Upper lobe of right lung (tissue), 1 donor: ENCODE measurements around the gene TDRD9. TPM values are rescaled to one million over a fixed set of nuclear protein-coding genes. Genes with fewer than 3 reads are reported as not detected.

Experiments
- ATAC-seq: fragments of 200-7000 bp; cut with Tn5 transposase; one replicate; pipeline ENCODE4 v1.9.1; 2020; ENCODE audit warnings: mild to moderate bottlenecking, moderate library complexity
- DNase-seq: peaks from one replicate; pipeline ENCODE4 v3.0.0-alpha.2; 2020
- H3K27ac ChIP-seq: fragments of 200-600 bp; one replicate; pipeline ENCODE4 v1.8.0; 2022
- H3K27me3 ChIP-seq: fragments of 200-600 bp; one replicate; pipeline ENCODE4 v1.8.0; 2022; ENCODE audit warnings: mild to moderate bottlenecking
- H3K36me3 ChIP-seq: fragments of 200-600 bp; one replicate; pipeline ENCODE4 v1.8.0; 2022
- H3K4me1 ChIP-seq: fragments of 200-600 bp; one replicate; pipeline ENCODE4 v1.8.0; 2022
- H3K4me3 ChIP-seq: fragments of 200-600 bp; one replicate; pipeline ENCODE4 v1.8.0; 2022; ENCODE audit warnings: mild to moderate bottlenecking
- H3K9me3 ChIP-seq: fragments of 200-600 bp; one replicate; pipeline ENCODE4 v1.8.0; 2022
- CTCF ChIP-seq: fragments of 200-600 bp; IDR thresholded peaks from one replicate; pipeline ENCODE4 v1.8.0; 2022; ENCODE audit warnings: antibody characterized with exemption
- intact Hi-C: fragments of 100-400 bp; cut with DNase I; formaldehyde crosslinking; loops from one replicate; pipeline ENCODE4 v1.11.0; 2022
- total RNA-seq: library from RNA; stranded (reverse); fragmentation: NEBNext Ultra II Directional; extraction: Animal tissue kit (Norgen Biotek cat#: 25700); gene quantifications from one replicate; pipeline ENCODE4 v1.2.1, GENCODE V29; 2021
- donor health status: DM: no; HTN: yes; CAD: no; lungs with severe emphysema.

TDRD9 gene
- total RNA-seq, 1 donor from 2014 or later = 6.2 TPM

- ATAC-seq = peak; percentile 27
- DNase-seq = peak; percentile 71
- Histone ChIP-seq H3K4me3 (no peak overlapping the region), H3K4me1 (peaks cover 40% of the 10 kb centered on the region), H3K9me3 (no peaks in the 10 kb centered on the region), H3K27ac (peak overlapping the region; percentile 84), H3K27me3 (no peaks in the 10 kb centered on the region), H3K36me3 (no peaks in the 10 kb centered on the region)
- no peak for TF ChIP-seq CTCF
- intact Hi-C loops = no loop called here
Measured at GRCh38 chr14:103881268-103882201, 46.7 kb upstream of the TDRD9 start.

DNA sequence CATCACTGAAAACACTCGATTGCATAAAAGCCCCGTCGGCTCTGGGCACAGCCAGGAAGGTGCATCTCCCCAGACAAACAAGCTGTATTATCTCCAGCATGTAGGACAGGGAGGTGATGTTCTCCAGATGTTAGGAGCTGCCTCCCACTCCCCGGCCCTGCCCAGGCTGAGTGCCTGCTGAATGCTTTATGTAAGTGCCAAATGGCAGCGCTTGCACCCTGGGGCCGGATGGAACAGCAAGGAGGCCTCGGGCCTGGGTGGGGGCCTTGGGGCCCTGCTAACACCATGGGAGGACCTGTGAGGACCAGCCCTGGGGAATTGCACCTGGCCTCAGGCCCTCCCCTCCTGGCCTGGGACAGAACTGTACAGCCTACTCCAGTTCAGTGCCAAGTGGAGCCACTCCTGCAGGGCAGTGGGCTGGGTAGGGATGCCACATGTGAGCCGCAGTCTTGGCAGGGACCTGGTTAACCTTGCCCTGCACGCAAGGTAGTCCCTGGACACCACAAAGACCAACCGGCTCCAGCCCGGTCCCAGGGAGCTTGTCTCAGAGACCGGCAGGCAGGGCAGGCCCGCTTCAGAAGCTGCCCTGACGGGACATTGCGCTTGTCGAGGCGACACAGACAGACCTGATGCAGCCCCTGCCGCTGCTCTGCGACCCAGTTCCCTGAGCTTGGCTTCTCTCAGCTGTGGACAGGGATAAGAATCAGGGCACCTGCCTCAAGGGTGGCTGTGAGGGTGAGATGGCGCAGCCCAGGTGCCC is 45.6 kb upstream of the TDRD9 start:
- intact Hi-C loops = no loop called here
- no peak for TF ChIP-seq CTCF
- Histone ChIP-seq H3K27ac (no peak overlapping the region), H3K9me3 (no peaks in the 10 kb centered on the region), H3K36me3 (no peaks in the 10 kb centered on the region), H3K4me3 (no peak overlapping the region), H3K4me1 (peaks cover 40% of the 10 kb centered on the region), H3K27me3 (no peaks in the 10 kb centered on the region)
- no peak for DNase-seq
- ATAC-seq = no peak

DNA sequence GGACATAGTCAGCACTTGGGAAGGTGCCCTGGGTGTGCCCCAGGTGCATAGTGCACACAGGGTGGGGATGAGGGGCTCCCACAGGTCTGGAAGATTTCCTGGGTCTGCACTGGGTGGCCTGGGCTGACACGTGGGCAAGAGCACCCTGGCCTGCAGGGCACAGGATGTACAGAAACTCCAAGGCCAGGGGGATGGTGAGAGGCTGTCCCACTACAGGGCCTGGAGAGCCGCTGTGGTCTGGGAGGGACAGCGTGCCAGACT is 45.1 kb upstream of the TDRD9 start:
- DNase-seq = no peak
- H3K4me3 ChIP-seq = no peak overlapping the region
- TF ChIP-seq CTCF = no peak
- intact Hi-C loops = no loop called here
- ATAC-seq = no peak
- peaks cover 40% of the 10 kb centered on the region for H3K4me1 ChIP-seq
- H3K9me3 ChIP-seq = no peaks in the 10 kb centered on the region
- no peaks in the 10 kb centered on the region for H3K36me3 ChIP-seq
- H3K27ac ChIP-seq = no peak overlapping the region
- no peaks in the 10 kb centered on the region for H3K27me3 ChIP-seq

DNA sequence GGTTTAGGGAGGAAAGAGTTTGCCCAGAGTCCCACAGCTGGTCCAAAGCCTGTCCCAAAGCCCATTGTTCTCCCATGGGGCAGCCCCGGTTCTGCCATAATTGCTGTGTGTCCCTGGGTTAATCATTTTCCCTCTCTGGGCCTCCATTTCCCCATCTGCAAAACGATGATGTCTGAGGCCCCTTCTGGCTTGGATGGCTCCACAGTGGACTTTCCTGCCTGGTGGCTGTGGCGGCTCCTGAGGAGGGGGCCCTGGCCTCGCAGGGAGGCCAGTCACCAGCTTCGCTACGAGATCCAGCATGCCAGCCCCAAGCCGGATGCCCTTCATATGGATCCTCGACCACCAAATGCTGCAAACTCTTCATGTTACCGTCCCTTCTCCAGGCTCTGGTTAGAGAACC is 43.4 kb upstream of the TDRD9 start:
- H3K27me3 ChIP-seq = no peaks in the 10 kb centered on the region
- H3K27ac ChIP-seq = no peak overlapping the region
- ATAC-seq (no peak), DNase-seq (no peak)
- peaks cover 37% of the 10 kb centered on the region for H3K4me1 ChIP-seq
- H3K9me3 ChIP-seq = no peaks in the 10 kb centered on the region
- TF ChIP-seq CTCF = no peak
- no peaks in the 10 kb centered on the region for H3K36me3 ChIP-seq
- H3K4me3 ChIP-seq = no peak overlapping the region
- intact Hi-C loops = no loop called here

GRCh38 chr14:103885509-103885932 is 42.7 kb upstream of the TDRD9 start:
- no peak for TF ChIP-seq CTCF
- no peak for ATAC-seq
- Histone ChIP-seq H3K36me3 (no peaks in the 10 kb centered on the region), H3K4me1 (peaks cover 37% of the 10 kb centered on the region), H3K9me3 (no peaks in the 10 kb centered on the region), H3K27ac (no peak overlapping the region), H3K27me3 (no peaks in the 10 kb centered on the region), H3K4me3 (no peak overlapping the region)
- no peak for DNase-seq
- intact Hi-C loops = no loop called here
